Peyer's patch (tissue), 4 donors: Measurements from ENCODE around the gene NDUFB11. TPM values are rescaled to one million over a fixed set of nuclear protein-coding genes. Genes with fewer than 3 reads are reported as not detected.

Experiments used
- DNase-seq, 3 donors: peaks; one replicate each; pipeline ENCODE4 v3.0.0-alpha.2; 2017 to 2019
- H3K27ac ChIP-seq, 4 donors: fragments of 200-600 bp; sonication (generic); one replicate each; pipeline ENCODE4 v1.5.1; 2016 to 2019
- H3K27me3 ChIP-seq, 2 donors: fragments of 200-600 bp; sonication (generic); one replicate each; pipeline ENCODE4 v1.5.1; 2019
- H3K36me3 ChIP-seq, 3 donors: fragments of 200-600 bp; sonication (generic); one replicate each; pipeline ENCODE4 v1.5.1; 2016 to 2019
- H3K4me1 ChIP-seq, 4 donors: fragments of 200-600 bp; sonication (generic); one replicate each; pipeline ENCODE4 v1.5.1; 2016 to 2019
- H3K4me3 ChIP-seq, 4 donors: fragments of 200-600 bp; sonication (generic); 1 replicate in 3 of 4; 2 replicates in 1 of 4; pipeline ENCODE4 v1.5.1; 2016 to 2019; ENCODE audit warnings: mild to moderate bottlenecking in 1 of 4
- H3K9me3 ChIP-seq, 4 donors: fragments of 200-600 bp; sonication (generic); one replicate each; pipeline ENCODE4 v1.5.1; 2016 to 2019; ENCODE audit warnings: mild to moderate bottlenecking in 1 of 4
- POLR2A ChIP-seq, 2 donors: fragments of 450-650 bp; IDR thresholded peaks; one replicate each; pipeline ENCODE4 v1.5.1; 2017; ENCODE audit warnings: antibody characterized with exemption in 2 of 2, mild to moderate bottlenecking in 2 of 2, moderate library complexity in 2 of 2
- small RNA-seq, 2 donors: library from RNA; depleted of rRNA; stranded (forward); fragments of <200 nt; gene quantifications; one replicate each; pipeline ENCODE3, GENCODE V24; 2016
- total RNA-seq, 4 donors: library from RNA; depleted of rRNA; stranded (reverse); fragments of >200 nt; gene quantifications; one replicate each; pipeline ENCODE4 v1.1.0, GENCODE V29; 2016
- TF ChIP-seq, protein P1 (sequence below), 6 experiments: fragments of 450-650 bp in 4 of 6; fragments of 200-600 bp in 2 of 6; sonication (generic) in 1 of 6; IDR thresholded peaks; one replicate each; pipeline ENCODE4 v1.5.1; 2017 to 2019; ENCODE audit warnings: antibody characterized with exemption in 6 of 6, mild to moderate bottlenecking in 3 of 6, moderate library complexity in 1 of 6

Gene NDUFB11
- total RNA-seq, 4 donors from 2014 or later = 42.6 to 60.2 (median 53.5) TPM

DNA sequence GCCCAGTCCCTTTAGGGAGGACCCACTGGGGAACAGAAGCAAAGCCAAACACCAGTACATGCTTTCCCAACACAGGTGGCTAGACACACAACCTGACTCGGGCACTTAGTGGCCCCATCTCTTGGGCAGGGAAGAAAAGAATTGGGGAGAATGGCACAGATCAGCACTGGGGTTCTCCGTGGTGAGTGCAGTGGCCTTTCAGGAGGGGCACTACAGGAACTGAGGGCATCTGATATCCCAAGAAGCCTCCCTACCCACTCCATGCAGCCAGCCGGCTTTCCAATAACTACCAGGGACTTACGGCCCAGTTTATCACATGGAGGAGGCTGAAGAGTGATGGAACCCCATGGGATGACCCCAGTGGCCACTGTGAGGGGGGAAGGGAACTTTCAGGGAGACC lies 43.3 kb downstream of the NDUFB11 start:
- no peak for TF ChIP-seq POLR2A (IDR thresholded peaks at IDR 0.05)
- TF ChIP-seq, protein P1, sequence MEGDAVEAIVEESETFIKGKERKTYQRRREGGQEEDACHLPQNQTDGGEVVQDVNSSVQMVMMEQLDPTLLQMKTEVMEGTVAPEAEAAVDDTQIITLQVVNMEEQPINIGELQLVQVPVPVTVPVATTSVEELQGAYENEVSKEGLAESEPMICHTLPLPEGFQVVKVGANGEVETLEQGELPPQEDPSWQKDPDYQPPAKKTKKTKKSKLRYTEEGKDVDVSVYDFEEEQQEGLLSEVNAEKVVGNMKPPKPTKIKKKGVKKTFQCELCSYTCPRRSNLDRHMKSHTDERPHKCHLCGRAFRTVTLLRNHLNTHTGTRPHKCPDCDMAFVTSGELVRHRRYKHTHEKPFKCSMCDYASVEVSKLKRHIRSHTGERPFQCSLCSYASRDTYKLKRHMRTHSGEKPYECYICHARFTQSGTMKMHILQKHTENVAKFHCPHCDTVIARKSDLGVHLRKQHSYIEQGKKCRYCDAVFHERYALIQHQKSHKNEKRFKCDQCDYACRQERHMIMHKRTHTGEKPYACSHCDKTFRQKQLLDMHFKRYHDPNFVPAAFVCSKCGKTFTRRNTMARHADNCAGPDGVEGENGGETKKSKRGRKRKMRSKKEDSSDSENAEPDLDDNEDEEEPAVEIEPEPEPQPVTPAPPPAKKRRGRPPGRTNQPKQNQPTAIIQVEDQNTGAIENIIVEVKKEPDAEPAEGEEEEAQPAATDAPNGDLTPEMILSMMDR (IDR thresholded peaks at IDR 0.05) = no peak
- Histone ChIP-seq H3K4me3 (no peak overlapping the region), H3K9me3 (no peaks in the 10 kb centered on the region), H3K4me1 (no peaks in the 10 kb centered on the region), H3K27ac (no peak overlapping the region), H3K27me3 (no peaks in the 10 kb centered on the region), H3K36me3 (no peaks in the 10 kb centered on the region)
- DNase-seq = no peak

DNA sequence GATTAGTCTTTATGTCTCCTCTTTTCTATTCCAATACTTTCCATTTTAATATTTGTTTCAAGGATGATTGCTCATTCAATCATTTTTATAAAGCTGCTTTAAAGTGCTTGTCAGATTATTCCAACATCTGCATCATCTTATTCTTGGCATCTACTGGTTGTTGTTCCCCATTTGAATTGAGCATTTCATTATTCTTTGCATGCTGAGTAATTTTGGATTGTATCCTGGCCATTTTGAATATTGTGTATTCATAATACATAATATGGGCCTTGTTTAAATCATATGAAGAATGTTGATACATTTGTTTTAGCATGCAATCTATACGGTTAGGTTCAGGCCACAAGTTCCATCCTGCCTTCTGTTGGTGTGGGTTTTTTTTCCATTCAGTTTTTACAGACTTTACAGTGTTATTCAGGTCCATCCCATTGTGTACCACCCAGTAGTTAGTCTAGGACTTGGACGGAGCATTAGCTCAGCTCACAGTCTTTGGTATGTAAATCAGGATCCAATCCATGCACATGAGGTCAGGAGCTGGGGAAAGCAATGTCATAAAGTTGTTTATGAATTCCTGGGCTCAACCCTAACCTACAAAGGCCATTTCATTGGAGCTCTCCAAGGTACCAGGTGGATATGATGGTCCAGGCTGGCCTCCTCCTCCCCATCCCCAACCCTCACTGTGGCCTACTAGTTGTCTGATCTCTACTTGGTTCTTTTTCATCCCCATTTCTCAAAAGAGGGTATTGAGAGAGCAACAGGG lies 46.0 kb downstream of the NDUFB11 start:
- no peak for TF ChIP-seq POLR2A (IDR thresholded peaks at IDR 0.05)
- TF ChIP-seq, protein P1 (IDR thresholded peaks at IDR 0.05) = no peak
- H3K27me3 ChIP-seq = no peaks in the 10 kb centered on the region
- DNase-seq = no peak
- no peaks in the 10 kb centered on the region for H3K36me3 ChIP-seq
- no peaks in the 10 kb centered on the region for H3K4me1 ChIP-seq
- no peak overlapping the region for H3K4me3 ChIP-seq
- no peaks in the 10 kb centered on the region for H3K9me3 ChIP-seq
- no peak overlapping the region for H3K27ac ChIP-seq

DNA sequence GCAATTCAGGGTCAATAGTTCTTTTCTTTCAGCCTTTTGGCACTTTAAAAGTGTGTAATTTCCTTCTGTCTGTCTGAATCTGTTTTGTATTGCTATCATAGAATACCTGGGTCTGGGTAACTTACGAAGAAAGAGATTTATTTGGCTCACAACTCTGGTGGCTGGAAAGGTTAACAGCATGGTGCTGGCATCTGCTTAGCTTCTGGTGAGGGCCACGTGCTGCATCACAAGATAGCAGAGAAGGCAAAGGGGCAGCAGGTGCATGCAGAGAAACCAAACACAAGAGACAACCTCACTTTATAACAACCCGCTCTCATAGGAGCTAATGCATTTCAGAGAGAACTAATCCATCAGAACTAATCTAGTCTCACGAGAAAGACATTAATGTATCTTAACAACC lies 47.5 kb downstream of the NDUFB11 start:
- Histone ChIP-seq H3K9me3 (no peaks in the 10 kb centered on the region), H3K27me3 (no peaks in the 10 kb centered on the region), H3K4me3 (no peak overlapping the region), H3K27ac (no peak overlapping the region), H3K4me1 (no peaks in the 10 kb centered on the region), H3K36me3 (no peaks in the 10 kb centered on the region)
- TF ChIP-seq, protein P1 (IDR thresholded peaks at IDR 0.05) = no peak
- no peak for TF ChIP-seq POLR2A (IDR thresholded peaks at IDR 0.05)
- no peak for DNase-seq

DNA sequence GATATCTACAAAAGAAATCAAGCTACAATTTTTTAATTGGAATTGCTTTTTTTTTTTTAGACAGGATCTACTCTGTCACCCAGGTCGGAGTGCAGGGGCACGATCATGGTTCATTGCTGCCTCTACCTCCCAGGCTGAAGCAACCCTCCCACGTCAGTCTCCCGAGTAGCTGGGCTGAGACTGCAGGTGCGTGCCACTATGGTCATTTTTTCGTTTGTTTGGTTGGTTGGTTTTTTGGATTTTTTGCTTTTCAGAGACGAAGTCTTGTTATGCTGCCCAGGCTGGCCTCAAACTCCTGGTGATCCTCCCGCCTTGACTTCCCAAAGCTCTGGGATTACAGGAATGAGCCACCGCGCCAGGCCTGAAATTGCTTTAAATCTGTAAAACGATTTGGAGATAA lies 50.6 kb downstream of the NDUFB11 start:
- H3K27ac ChIP-seq = no peak overlapping the region
- TF ChIP-seq, protein P1 (IDR thresholded peaks at IDR 0.05) = no peak
- TF ChIP-seq POLR2A (IDR thresholded peaks at IDR 0.05) = no peak

DNA sequence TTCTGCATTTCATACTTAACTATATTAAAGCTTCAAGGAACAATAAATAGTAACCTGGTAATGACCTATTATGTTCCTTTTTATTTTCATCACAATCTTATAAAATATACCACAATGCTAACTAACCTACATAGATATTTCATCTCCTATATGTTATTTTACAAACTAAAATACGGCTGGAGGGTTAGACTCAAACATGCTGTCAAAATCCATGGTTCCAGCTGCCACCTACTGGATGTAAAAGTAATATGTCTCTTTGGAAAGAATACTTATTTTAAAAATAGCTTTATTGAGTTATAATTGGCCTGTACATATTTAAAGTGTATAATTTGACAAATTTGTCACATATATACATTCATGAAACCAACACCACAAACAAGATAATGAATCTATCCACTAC lies 51.3 kb downstream of the NDUFB11 start:
- Histone ChIP-seq H3K27ac (no peak overlapping the region), H3K36me3 (no peaks in the 10 kb centered on the region), H3K27me3 (no peaks in the 10 kb centered on the region), H3K4me3 (no peak overlapping the region), H3K9me3 (no peaks in the 10 kb centered on the region), H3K4me1 (no peaks in the 10 kb centered on the region)
- TF ChIP-seq POLR2A (IDR thresholded peaks at IDR 0.05) = no peak
- TF ChIP-seq, protein P1 (IDR thresholded peaks at IDR 0.05) = peak in 4 of 6 experiments; percentile 28 to 56 (median 54)
- DNase-seq = no peak

More for the DNA sequence above, 50.6 kb downstream of the NDUFB11 start:
- no peaks in the 10 kb centered on the region for H3K27me3 ChIP-seq
- no peaks in the 10 kb centered on the region for H3K36me3 ChIP-seq
- no peak for DNase-seq
- H3K4me1 ChIP-seq = no peaks in the 10 kb centered on the region
- H3K9me3 ChIP-seq = no peaks in the 10 kb centered on the region
- no peak overlapping the region for H3K4me3 ChIP-seq

Small RNA genes lying within 50 kb of the gene (small RNA-seq; reads per million reads assigned to genes)
- gene RNU12-2P = 0 to 0.06 reads per million in 2 donors

Other genes with a start within 250 kb of the NDUFB11 start
- 10 to 100 TPM in 1 of 4 donors, 1 to 10 TPM in 3; 2.0 to 19.8 (median 2.6) TPM for gene JADE3, start 232.3 kb downstream of the NDUFB11 start, total RNA-seq
- 1 to 10 TPM in 1 of 4 donors, under 1 TPM in 2, not detected in 1; 0.53 to 1.7 (median 0.80) TPM for gene RGN, start 66.3 kb downstream of the NDUFB11 start, total RNA-seq
- gene RBM10, start 519 bp upstream of the NDUFB11 start, total RNA-seq = 10 to 100 TPM; 24.9 to 47.0 (median 35.3) TPM
- 100 to 1,000 TPM; 114 to 203 (median 146) TPM for gene UBA1, start 49.1 kb upstream of the NDUFB11 start, total RNA-seq
- gene CDK16, start 74.0 kb upstream of the NDUFB11 start, total RNA-seq = 100 to 1,000 TPM; 118 to 188 (median 154) TPM
- gene USP11, start 88.3 kb upstream of the NDUFB11 start, total RNA-seq = 10 to 100 TPM; 19.8 to 66.8 (median 27.3) TPM
- not detected for gene ZNF157, start 225.9 kb upstream of the NDUFB11 start, total RNA-seq